ENCODE measurements around the gene B3GNT3.
A peak's percentile ranks its signal among the peaks of the same experiment; 100 is the strongest.

B3GNT3 gene

DNA sequence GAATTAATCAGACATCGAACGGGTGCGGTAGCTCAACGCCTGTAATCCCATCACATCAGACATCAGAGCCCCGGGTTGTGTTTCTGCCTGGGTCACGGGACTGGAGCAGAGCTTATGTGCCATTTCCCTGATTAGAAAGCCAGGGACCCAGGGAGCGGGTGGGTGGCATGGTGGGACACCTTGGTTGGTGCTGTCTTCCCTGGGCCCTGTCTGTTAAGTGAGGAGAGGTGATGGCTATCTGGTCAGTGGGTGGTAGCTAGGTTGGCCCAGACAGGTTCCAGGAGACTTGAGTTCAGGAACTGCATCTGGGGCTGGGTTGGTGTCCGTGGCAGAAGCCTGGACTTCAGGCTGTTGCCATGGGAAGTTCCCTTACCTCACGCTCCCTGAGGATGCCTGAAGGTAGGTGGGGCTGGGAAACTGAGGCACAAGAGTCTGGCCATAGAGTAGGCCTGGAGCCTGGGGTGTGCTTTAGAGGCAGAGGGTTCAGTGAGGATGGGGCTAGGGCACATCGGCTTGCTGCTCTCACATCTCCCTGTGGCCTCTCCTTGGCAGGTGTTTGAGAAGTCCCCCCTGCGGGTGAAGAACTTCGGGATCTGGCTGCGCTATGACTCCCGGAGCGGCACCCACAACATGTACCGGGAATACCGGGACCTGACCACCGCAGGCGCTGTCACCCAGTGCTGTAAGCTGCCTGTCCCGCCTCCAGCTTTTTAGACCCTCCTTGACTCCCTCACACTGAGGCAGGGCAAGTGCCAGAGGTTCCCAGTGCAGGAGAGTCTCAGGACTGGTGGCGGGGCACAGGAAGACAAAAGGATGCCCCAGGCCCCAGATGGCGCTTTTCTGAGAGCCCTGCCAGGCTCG is 66.8 kb downstream of the B3GNT3 start:
- no peak for TF ChIP-seq ZFX (IDR thresholded peaks at IDR 0.05; ENCODE audit: borderline replicate concordance)
- TF ChIP-seq, protein P1, sequence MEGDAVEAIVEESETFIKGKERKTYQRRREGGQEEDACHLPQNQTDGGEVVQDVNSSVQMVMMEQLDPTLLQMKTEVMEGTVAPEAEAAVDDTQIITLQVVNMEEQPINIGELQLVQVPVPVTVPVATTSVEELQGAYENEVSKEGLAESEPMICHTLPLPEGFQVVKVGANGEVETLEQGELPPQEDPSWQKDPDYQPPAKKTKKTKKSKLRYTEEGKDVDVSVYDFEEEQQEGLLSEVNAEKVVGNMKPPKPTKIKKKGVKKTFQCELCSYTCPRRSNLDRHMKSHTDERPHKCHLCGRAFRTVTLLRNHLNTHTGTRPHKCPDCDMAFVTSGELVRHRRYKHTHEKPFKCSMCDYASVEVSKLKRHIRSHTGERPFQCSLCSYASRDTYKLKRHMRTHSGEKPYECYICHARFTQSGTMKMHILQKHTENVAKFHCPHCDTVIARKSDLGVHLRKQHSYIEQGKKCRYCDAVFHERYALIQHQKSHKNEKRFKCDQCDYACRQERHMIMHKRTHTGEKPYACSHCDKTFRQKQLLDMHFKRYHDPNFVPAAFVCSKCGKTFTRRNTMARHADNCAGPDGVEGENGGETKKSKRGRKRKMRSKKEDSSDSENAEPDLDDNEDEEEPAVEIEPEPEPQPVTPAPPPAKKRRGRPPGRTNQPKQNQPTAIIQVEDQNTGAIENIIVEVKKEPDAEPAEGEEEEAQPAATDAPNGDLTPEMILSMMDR (IDR thresholded peaks at IDR 0.05): no peak
- H3K27ac ChIP-seq: peak overlapping the region; percentile 84

DNA sequence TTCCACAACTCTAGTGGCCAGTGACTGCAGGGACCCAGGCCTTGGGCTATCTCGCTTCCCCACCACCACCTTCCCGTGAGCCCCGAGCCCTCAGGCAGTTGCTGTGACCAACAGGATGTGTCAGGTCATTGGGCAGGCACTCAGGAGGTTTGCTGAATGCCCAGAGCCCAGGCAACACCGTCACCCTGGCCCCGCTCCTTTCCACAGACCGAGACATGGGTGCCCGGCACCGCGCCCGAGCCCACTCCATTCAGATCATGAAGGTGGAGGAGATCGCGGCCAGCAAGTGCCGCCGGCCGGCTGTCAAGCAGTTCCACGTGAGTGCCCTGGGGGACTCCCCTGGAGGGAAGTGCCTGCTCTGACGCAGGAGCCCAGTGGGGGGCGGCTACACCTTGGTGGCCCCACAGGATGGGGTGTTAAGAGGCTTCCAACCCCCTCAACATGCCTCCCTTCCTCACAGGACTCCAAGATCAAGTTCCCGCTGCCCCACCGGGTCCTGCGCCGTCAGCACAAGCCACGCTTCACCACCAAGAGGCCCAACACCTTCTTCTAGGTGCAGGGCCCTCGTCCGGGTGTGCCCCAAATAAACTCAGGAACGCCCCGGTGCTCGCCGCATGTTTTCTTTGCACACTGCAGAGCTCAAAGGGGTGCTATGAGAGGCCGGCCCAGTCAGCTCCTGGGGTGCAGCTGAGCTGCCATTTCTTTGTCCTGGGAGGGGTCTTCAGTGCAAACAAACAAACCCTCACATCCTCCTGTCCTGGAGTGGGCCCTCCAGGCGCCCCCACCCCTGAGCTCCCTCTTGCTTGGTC is 68.0 kb downstream of the B3GNT3 start:
- TF ChIP-seq, protein P1 (IDR thresholded peaks at IDR 0.05): no peak
- no peak for TF ChIP-seq ZFX (IDR thresholded peaks at IDR 0.05; ENCODE audit: borderline replicate concordance)
- H3K27ac ChIP-seq: peak overlapping the region; percentile 84
